ENCODE measurements around the gene RAB3GAP1.
"Not testable (repeated sequence)": the region's sequence is repeated elsewhere in the genome, so short reads cannot be mapped to it uniquely, and the experiment has no call there.

RAB3GAP1 gene

GRCh38 chr2:135052042-135052876 lies at the start of gene RAB3GAP1:
TSS of gene RAB3GAP1 (plus strand) at chr2:135052292. CDS start at chr2:135052308, 16 bp downstream.
- peak; percentile 70 for DNase-seq

DNA sequence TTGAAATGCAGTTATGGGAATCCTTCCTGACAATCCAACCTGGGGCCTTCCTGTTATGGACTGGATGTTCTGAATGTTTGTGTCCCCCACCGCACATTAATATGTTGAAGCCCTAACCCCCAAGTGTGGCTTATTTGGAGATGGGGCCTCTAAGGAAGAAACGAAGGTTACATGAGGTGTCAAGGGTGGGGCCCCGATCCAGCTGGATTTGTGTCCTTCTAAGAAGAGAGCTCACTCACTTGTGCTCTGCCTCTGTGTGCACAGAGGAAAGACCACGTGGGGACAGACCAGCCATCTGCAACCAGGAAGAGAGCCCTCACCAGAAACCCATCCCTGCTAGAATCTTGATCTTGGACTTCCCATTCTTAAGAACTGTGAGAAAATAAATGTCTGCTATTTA lies 49.3 kb upstream of the RAB3GAP1 start:
- DNase-seq = no peak

- DNase-seq = peak; percentile 62
Measured at GRCh38 chr2:135004005-135004746, 47.9 kb upstream of the RAB3GAP1 start.

DNA sequence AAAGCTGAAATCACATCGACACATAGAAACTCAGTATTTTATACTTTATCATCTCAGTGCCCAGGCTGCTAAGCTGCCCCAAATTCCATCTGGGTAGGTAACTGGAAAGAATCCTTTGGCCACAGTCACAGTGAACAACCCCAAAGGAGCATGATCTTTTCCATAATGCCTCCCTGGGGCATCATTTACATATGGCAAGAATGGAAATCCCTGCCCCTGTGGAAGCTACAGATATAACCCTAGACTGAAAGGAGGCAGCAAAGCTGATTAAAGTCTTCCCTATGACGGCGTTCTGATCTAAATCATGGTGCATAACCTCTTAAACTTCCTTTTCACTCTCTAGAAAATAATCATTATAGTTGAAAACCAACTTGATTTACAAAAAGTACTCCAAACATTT lies 46.3 kb upstream of the RAB3GAP1 start:
- no peak for DNase-seq

DNA sequence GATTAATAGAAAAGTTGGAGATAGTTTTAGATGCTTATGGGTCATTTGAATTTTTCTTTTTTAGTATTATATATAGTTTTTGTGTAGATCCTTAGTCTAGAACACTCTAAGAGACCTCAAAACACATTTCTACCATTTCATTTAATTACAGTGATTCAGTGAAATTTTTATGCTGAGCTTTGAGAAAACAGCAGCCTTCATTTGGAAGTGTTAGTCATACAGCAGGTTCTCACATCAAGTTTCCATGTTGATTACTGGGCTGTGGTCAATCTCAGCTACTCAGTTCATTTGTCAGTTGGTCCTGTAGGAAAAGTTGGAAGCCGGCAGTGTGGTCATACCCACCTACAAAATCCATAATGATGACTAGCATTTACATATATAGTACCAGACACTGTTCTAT lies 42.8 kb upstream of the RAB3GAP1 start:
- DNase-seq = no peak

DNA sequence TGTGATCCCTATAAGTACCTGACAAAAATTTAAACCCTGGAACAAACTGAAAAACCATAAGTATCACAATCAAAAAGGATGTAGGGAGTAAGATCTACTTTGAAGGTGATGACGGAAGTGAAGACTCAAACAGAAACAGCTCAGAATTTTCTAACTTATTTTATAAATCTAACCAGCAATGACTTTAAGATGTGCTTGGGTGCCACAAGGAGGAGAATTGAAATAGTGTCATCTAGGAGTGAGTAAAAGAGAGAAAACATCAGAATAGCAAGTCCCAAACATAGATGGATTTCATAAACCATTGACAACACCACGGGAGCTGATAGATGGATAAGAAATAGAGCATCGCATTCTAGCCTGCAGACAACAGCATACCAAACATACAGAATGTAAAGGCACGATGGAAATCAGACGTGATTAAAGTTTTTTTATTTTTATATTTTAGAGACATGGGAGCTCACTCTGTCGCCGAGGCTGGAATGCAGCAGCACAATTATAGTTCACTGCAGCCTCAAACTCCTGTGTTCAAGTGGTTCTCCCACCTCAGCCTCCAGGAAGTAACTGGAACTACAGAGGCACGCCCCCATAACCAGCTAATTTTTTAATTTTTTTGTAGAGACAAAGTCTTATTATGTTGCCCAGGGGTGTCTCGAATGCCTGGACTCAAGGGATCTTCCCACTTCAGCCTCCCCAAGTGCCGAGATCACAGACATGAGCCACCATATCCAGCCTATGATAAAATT lies 41.7 kb upstream of the RAB3GAP1 start:
- no peak for DNase-seq

DNA sequence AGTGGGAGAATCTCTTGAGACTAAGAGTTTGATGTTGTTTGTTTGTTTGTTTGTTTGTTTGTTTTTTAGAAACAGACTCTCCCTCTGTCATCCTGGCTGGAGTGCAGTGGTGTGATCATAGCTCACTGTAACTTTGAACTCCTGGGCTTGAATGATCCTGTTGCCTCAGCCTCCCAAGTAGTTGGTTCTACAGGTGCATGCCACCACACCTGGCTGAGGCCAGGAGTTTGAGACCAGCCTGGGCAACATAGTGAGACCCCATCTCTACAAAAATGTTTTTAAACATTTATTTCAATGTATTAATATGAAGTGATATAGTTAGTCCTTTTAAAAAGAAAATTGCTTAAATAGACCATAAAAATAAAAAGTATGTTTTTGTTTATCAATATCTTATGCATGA lies 40.5 kb upstream of the RAB3GAP1 start:
- DNase-seq = no peak

- DNase-seq = no peak
Measured at GRCh38 chr2:135021618-135022017, 30.5 kb upstream of the RAB3GAP1 start.

DNA sequence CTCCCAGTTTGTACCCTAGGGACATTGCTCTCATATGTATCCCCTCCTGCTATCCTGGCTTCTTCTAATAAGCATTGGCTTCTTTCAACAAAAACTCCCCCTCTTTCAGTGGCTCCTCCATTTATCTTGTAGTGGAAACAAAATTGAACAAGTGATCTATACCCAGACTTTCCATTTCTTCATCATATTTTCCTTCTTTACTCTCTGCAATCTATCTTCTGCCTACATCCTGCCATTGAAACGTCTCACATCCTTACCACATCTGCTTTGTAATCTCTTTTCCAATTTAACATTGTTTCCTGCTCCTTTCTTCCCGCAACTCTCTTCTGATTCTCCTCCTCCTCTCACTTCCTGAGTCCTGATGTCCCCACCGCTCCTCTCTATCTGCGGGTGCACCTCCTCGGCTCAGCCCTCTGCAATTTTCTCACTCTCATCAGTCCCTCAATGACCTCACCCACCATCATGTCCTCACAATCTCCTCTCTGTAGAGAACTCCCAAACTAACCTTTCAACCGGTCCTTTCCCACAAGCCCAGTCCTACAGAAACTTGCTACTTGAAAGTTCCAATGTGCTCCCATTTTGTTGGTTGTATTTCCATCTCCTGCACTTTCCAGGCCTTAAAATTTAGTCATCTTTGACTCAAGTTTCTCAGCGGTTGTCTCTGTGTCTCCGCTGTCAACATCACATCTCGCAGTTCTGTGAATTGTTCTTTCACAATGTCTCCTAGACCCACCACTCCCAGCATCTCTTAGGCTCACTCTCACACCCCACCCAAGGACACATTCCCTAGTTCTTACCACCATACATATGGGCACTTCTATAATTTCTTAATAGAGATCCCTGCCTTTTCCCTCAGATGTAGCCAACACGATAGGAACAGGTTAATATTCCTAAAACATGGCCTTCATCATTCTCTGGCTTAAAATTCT lies 28.9 kb upstream of the RAB3GAP1 start:
- DNase-seq = no peak

- DNase-seq = no peak
Measured at GRCh38 chr2:135023886-135024485, 28.1 kb upstream of the RAB3GAP1 start.

GRCh38 chr2:135029481-135030134 lies 22.5 kb upstream of the RAB3GAP1 start:
- no peak for DNase-seq

DNA sequence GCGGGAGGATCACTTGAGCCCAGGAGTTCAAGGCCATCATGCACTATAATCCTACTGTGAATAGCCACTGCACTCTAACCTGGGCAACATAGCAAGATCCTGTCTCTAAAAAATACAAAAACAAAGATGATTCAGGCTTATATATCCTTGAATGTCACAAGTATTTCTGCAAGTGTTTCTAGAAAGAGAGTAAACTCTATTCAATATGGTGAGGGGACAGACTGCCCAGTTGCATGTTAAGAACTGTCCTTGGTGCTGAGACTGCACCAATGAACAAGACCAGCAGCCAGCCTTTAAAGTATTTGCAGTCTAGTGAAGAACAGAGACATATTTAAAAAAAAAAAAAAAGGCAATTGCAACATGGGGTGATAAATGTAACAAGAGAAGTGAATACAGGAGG lies 21.3 kb upstream of the RAB3GAP1 start:
- no peak for DNase-seq

GRCh38 chr2:135033216-135033615 lies 18.9 kb upstream of the RAB3GAP1 start:
- DNase-seq = not testable (repeated sequence)

- DNase-seq = no peak
Measured at GRCh38 chr2:135037831-135038230, 14.3 kb upstream of the RAB3GAP1 start.

DNA sequence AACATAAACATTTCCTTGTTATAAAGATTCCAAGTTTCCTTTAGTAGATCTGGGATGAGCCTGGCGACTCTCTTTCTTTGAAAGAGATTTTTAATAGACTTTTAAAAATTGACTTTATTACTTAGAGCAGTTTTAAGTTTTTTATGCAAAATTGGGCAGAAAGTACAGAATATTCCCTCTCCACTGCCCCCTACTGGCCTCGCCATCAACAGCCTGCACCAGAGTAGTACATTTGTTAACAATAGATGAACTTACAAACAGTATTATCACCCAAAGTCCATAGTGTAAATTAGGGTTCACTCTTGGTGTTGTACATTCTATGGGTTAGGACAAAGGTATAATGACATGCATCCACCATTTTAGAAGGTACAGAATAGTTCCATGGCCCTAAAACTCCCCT lies 8.7 kb upstream of the RAB3GAP1 start:
- DNase-seq = no peak

- no peak for DNase-seq
Measured at GRCh38 chr2:135047300-135047699, 4.8 kb upstream of the RAB3GAP1 start, which contains the start of gene MAP3K19. TSS of gene MAP3K19 (minus strand) at chr2:135047447. CDS start at chr2:135024647, 22,800 bp downstream.

DNA sequence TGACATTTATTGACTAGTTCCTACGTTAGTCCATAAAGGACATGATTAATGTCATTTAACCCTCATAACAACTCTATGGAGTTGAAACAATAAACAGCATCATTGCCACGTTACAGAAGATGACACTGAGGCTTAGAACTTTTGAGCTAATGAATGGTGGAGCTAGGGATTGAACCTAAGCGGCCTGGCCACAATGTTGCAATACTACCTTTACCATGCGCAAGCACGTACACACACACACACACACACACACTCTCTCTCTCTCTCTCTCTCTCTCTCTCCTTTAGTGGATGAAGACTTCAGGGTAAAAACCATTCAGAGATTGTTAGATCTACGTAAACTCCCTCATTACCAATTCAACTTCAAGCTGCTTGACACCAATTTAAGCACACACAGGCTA lies 4.0 kb upstream of the RAB3GAP1 start:
- DNase-seq = no peak

GRCh38 chr2:135050132-135050531 lies 2.0 kb upstream of the RAB3GAP1 start:
- DNase-seq = no peak

DNA sequence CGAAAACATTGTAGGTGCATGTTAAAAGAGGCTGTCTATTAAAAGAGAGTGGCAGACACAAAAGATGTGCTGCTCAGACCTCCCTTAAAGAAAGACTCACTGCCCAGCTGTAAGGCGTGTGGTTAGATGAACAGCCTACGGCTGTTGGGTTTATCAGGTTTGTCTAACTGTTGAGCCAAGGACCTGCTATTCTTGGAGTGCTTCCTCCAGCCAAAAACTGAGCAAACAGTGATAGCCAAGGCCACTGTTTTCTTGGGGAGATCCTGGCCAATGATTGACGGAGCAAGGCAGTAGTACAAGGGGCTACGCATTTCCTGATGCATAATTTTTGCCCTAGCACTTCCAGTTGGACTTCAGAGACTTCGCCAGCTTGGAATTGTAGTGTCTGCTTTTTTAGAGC lies 1.4 kb upstream of the RAB3GAP1 start:
- DNase-seq = no peak

DNA sequence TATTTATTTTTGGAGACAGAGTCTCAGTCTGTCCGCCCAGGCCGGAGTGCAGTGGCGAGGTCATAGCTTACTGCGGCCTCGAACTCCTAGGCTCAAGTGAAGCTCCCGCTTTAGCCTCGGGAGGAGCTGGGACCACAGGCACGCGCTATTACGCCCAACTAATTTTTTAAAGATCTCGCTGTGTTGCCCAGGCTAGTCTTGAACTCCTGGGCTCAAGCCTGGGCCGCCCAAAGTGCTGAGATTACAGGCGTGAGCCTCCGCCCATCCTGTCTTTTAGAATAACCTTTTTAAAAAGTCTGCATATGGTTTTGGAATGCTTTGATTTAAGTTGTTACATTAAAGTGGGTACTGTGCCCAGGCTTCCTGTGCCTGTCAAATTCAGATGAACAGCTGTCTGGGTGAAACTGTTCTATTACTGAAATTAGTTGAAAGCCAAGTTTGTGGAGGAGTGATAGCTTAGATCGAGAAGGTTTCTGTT lies 944 bp downstream of the RAB3GAP1 start:
- DNase-seq = no peak

DNA sequence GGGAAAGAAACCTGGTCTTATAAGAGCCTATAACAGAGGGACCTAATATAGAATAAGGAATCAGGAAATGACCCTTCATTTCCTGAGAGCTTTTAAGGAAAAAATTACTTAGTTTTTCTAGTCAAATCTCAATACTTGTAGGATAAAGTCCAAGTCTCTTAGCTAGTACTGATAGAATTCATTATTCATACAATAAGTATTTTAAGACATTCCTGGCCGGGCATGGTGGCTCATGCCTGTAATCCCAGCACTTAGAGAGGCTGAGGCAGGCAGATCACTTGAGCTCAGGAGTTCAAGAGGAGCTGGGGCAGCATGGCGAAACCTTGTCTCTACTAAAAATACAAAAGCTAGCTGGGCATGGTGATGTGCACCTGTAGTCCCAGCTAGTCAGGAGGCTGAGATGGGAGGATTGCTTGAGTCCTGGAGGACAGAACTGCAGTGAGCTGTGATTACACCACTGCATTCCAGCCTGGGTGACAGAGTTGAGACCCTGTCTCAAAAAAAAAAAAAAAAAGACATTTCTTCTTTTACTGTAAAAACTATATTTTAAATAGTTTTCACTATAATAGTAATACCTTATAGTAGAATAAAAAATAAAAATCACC lies 3.2 kb downstream of the RAB3GAP1 start:
- no peak for DNase-seq

All from NCI-H2171 (cell line).